Head of caudate nucleus (tissue), 42 donors: ENCODE measurements around the gene MFSD8.

ENCODE experiments used
- DNase-seq, 42 donors: peaks; one replicate each; pipeline versions ENCODE4 v3.0.0 to v3.0.0-alpha.2; 2020 to 2021; ENCODE audit warnings: mixed read lengths in 7 of 42
- intact Hi-C: fragments of 100-400 bp; cut with DNase I; formaldehyde crosslinking; loops from one replicate; pipeline ENCODE4 v1.15.0; 2022

Gene MFSD8

GRCh38 chr4:127870281-127870680 lies 94.7 kb downstream of the MFSD8 start:
- DNase-seq: no peak
- intact Hi-C loops: no loop called here

GRCh38 chr4:127868196-127868595 lies 96.8 kb downstream of the MFSD8 start:
- DNase-seq: no peak
- intact Hi-C loops: no loop called here
